Stimulated activated CD8-positive, alpha-beta memory T cell treated with anti-CD3 and anti-CD28 coated beads, Interleukin-15, amount 100 ng/mL, for 4 hours (primary cell): ENCODE measurements around the gene SLC25A1.
A peak's percentile ranks its signal among the peaks of the same experiment; 100 is the strongest.

Experiments used
- DNase-seq, 2 donors: peaks; one replicate each; pipeline ENCODE4 v3.0.0-alpha.2; 2020; ENCODE audit warnings: low read depth in 2 of 2

The SLC25A1 gene

GRCh38 chr22:19180740-19181410 is 2.3 kb upstream of the SLC25A1 start:
- no peak for DNase-seq

GRCh38 chr22:19180234-19180633 is 1.7 kb upstream of the SLC25A1 start:
- DNase-seq, result no peak

GRCh38 chr22:19179497-19180048 is 1.0 kb upstream of the SLC25A1 start:
- no peak for DNase-seq

GRCh38 chr22:19178065-19178656 is 375 bp downstream of the SLC25A1 start:
- peak; percentile 22 to 42 for DNase-seq

- DNase-seq, result no peak
Measured at GRCh38 chr22:19177164-19178064, 1.1 kb downstream of the SLC25A1 start.

- no peak for DNase-seq
Measured at GRCh38 chr22:19176732-19177131, 1.8 kb downstream of the SLC25A1 start.

GRCh38 chr22:19176175-19176643 is 2.3 kb downstream of the SLC25A1 start:
- no peak for DNase-seq

GRCh38 chr22:19175602-19176174 is 2.8 kb downstream of the SLC25A1 start:
- no peak for DNase-seq

- DNase-seq, result no peak
Measured at GRCh38 chr22:19175026-19175601, 3.4 kb downstream of the SLC25A1 start.

GRCh38 chr22:19174106-19175025 is 4.2 kb downstream of the SLC25A1 start:
- DNase-seq, result no peak

- DNase-seq, result no peak
Measured at GRCh38 chr22:19173047-19174035, 5.2 kb downstream of the SLC25A1 start.

- DNase-seq, result no peak
Measured at GRCh38 chr22:19172213-19173046, 6.1 kb downstream of the SLC25A1 start.

GRCh38 chr22:19169947-19170318 is 8.6 kb downstream of the SLC25A1 start:
- DNase-seq, result no peak

GRCh38 chr22:19169002-19169946 is 9.3 kb downstream of the SLC25A1 start:
- no peak for DNase-seq

GRCh38 chr22:19168088-19168890 is 10.2 kb downstream of the SLC25A1 start:
- DNase-seq, result no peak
